Sciatic nerve (tissue), 2 donors: Measurements from ENCODE around the gene UQCC2. TPM values are rescaled to one million over a fixed set of nuclear protein-coding genes. Genes with fewer than 3 reads are reported as not detected.

Experiments used
- ATAC-seq: fragments of 200-7000 bp; cut with Tn5 transposase; one replicate; pipeline ENCODE4 v1.9.1; 2020; ENCODE audit warnings: mild to moderate bottlenecking, moderate library complexity
- DNase-seq: peaks from one replicate; pipeline ENCODE4 v3.0.0-alpha.2; 2020; ENCODE audit warnings: low spot score
- intact Hi-C: fragments of 100-400 bp; cut with DNase I; formaldehyde crosslinking; loops from one replicate; pipeline ENCODE4 v1.14.2; 2022
- total RNA-seq: library from RNA; stranded (reverse); fragmentation: NEBNext Ultra II Directional; extraction: Animal tissue kit (Norgen Biotek cat#: 25700); gene quantifications from one replicate; pipeline ENCODE4 v1.2.1, GENCODE V29; 2021
- donor health status: DM: no; HTN: no; CAD: no.
- donor health status: DM: no; HTN: no; CAD: no.

UQCC2 gene
- total RNA-seq, 1 donor from 2014 or later: 32.7 TPM

DNA sequence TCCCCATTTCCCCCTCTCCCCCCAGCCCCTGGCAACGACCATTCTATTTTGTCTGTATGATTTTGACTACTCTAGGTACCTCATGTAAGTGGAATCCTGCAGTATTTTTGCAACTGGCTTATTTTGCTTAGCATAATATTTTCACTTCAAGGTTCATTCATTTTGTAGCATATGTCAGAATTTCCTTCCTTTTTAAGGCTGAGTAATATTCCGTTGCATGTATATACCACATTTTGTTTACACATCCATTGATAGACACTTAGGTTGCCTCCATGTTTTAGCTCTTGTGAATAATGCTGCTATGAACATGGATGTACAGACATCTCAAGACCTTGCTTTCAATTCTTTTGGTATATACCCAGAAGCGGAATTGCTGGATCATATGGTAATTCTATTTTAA lies 1.4 kb upstream of the UQCC2 start:
- DNase-seq (no peak), ATAC-seq (no peak)
- intact Hi-C loops: no loop called here

DNA sequence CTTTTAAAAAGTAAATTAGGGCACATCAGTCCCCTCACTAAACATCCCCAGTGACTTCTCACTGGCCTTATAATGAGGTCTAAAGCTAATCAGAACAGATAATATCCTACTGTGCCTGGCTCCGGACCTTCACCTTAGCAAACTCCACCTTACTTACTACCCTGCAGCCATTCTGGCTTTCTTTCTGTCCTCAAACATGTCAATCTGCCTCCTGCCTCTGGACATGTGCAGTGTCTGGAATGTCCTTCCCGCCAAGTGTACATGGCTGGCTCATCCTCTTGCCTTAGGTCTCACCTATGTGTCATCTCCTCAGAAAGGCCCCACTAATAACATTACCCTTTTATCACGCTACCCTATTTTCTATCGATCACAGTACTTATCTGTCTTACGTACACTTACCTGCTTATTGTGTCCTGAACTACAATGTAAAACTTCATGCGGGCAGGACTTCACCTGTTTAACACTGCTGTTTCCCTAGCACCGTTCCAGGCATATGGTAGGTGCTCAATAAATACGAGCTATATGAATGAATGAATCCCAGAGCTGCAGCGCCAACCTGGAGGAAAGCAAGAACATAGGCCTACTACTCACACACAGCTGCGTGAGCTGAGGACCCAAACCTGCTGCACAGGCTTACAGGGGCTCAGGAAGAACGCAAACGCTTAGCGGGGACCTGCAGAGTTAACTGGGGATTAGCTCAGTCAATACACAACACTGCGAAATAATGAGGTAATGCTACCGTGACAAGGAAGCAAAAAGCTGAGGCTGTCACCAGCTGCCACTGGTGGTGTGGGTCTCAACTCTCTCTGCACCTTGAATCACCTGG lies 991 bp downstream of the UQCC2 start:
- ATAC-seq (no peak), DNase-seq (no peak)
- intact Hi-C loops: no loop called here

DNA sequence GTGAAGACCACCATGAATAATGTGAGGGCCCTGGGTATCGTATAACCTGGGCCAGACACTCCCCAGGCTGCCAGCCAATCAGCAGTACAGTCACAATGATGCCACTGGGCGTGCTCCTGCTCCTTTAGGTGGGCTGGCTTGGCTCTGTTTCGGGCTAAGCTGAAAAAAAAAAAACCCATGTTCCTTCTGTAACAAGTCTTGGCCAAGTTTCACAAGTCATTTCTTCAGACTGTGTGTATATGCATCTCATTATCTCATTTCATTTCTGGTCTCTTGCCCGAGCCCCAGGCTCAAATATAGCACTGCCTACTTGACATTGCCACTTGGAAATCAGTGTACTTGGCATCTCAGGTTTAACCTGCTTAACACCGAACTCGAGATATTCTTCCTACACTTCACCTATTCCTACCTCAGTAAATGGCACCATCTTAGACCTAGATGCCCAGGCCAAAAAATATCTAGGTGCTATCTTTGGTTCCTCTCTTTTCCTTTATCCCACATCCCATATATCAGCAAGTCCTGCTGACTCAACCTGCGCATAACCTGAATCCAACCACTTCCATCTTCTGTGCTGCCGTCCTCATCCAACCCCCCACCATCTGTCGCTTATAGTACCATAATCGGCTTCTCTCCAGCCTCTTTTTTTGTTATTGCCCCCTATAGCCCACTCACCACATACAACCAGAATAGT lies 1.8 kb downstream of the UQCC2 start:
- DNase-seq (no peak), ATAC-seq (no peak)
- intact Hi-C loops: no loop called here

GRCh38 chr6:33708516-33709204 lies 2.8 kb downstream of the UQCC2 start:
- ATAC-seq: no peak
- intact Hi-C loops: no loop called here

GRCh38 chr6:33707771-33708170 lies 3.7 kb downstream of the UQCC2 start:
- ATAC-seq (no peak), DNase-seq (no peak)
- intact Hi-C loops: no loop called here

More at GRCh38 chr6:33708516-33709204, 2.8 kb downstream of the UQCC2 start:
- no peak for DNase-seq

DNA sequence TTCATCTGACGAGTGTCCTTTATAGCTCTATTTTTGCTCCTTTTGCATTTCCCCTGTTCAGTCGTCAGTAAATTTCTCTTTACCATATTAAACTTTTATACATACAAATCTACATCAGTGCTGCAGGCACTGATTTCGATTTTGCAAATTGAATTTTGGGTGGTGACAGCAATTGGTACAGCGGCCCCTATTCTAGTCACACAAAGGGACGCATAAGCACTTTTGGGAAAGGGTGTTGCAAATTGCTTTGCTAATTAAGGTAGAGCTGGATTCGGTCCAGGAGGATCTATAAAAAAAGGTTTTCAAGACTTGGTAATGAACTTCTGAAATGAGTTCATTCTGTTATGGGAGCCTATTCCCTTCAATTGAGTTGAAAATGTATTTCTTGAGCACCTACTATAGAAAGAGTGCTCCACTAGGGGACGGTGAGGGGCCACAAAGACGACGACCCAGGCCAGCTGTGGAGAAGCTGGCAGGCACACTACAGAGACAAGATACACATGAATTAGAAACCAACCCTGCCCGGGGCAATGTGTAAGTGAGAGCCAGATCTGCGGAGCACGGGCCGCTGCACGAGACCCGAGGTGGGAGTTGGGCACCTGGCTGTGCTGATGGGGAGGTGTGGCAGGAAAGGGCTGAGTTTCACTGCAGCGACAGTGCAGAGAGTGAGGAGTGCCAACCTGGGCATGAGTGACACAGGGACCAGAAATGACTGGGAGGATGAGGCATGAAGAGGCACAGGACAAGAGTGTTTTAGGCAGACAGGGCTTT lies 5.4 kb downstream of the UQCC2 start:
- no peak for DNase-seq
- intact Hi-C loops: no loop called here

GRCh38 chr6:33705268-33705885 lies 6.1 kb downstream of the UQCC2 start:
- ATAC-seq (no peak), DNase-seq (no peak)
- intact Hi-C loops: no loop called here

More for the DNA sequence above, 5.4 kb downstream of the UQCC2 start:
- no peak for ATAC-seq

GRCh38 chr6:33704215-33705066 lies 7.1 kb downstream of the UQCC2 start:
- no peak for DNase-seq
- ATAC-seq: no peak
- intact Hi-C loops: no loop called here

DNA sequence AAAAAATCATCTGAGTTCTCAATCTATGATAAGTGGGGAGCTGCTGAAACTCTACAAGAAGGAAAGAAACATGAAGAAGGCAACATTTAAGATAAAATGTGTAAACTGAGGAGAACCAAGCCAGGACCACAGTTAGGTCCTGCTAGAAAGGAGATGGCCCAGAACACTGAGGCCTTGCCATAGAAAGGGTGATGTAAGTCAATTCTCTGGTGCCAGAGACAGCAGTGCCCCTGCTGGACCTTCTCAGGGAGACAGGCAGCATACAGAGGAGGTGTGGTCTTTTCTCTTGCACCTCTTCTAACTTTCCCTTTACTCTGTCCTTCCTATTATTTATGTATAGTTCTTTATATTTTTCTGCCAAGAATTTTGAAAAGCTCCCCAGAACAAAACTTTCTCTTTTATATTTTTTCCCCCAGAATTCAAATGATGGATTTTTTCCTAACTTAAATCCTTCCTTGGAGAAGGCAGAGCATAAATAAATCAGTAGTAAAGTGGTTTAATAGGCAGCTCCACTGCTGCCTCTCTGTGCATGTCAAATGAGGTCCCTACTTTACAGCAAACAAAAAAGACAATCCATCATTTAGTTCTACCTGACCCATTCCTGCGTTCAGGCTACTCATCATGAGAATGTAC lies 9.0 kb downstream of the UQCC2 start:
- DNase-seq: no peak
- intact Hi-C loops: no loop called here
- ATAC-seq: peak; percentile 38

DNA sequence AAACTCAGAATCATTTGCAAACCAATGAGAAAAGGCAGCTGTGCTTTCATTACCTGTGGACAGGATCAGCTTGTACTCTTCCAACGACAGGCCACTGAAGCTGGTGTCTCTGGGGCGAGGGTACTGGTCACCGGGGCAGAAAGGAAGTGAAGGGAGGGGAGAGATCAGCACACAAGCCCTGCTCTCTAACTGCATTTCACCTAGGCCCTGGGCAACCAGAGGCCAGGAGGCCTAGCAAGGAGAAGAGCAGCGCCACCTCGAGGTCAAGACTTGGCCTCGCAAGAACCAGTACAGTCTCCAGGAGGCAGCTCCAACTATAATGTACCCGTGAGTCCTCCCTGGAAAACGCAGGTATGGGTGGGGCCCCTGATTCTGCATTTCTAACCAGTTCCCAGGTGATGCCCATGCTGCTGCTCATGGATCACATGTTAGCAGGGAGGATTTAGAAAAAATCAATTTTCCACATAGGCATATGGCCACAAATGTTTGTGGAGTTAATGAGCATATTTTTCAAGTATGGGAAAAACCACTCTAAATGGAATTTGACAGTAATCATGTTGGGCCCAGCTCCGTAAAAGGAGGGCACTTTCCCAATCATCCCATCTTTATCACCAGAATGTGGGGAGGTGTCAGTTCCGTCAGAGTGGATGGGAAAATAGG lies 11.0 kb downstream of the UQCC2 start:
- intact Hi-C loops: no loop called here
- DNase-seq (peak; percentile 80), ATAC-seq (peak; percentile 66)

- ATAC-seq: no peak
- no peak for DNase-seq
- intact Hi-C loops: loop anchor here (5.0 kb wide), 1 partner anchor 112 kb away; no protein-coding TSS in a partner anchor
These were observed 11.8 kb downstream of the UQCC2 start for GRCh38 chr6:33699739-33700138.

DNA sequence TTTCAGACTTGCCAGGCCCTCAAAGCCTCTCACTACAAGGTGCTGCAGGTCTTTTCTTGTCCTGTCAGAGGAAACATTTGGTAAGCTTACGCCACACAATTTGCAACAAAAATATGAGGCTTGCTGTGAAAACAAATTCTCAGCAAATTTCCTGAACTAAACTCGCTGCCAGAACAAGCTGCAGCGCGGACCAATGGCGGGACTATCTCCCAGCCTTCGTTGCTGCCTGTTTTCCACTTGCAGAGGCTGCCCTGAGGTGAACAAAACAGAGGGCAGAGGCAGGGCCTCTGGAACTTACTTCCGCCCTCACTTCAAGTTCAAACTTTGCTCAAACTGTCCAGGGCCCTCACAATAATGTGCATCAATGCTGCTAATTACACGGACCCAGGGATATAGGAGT lies 12.4 kb downstream of the UQCC2 start:
- peak; percentile 59 for ATAC-seq
- intact Hi-C loops: loop anchor here (5.0 kb wide), 1 partner anchor 112 kb away; no protein-coding TSS in a partner anchor
- DNase-seq: no peak

DNA sequence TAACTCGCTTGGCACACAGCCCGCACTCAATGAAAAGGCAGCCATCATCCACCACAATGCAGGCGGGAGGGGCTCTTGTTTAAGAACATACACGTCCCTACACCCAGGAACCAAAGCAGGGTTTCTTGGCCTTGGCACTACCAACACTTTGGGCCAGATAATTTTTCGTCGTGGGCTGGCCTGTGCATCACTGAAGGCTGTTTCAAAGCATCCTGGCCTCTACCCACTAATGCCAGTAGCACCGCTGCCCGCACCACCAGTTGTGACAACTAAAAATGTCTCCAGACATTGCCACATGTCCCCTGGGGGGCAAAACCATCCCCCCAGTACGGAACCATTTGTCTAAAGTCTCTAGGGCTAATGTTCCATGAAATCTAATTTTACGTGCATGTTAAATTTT lies 13.0 kb downstream of the UQCC2 start:
- intact Hi-C loops: loop anchor here (5.0 kb wide), 1 partner anchor 111 kb away; no protein-coding TSS in a partner anchor
- no peak for ATAC-seq
- DNase-seq: no peak

DNA sequence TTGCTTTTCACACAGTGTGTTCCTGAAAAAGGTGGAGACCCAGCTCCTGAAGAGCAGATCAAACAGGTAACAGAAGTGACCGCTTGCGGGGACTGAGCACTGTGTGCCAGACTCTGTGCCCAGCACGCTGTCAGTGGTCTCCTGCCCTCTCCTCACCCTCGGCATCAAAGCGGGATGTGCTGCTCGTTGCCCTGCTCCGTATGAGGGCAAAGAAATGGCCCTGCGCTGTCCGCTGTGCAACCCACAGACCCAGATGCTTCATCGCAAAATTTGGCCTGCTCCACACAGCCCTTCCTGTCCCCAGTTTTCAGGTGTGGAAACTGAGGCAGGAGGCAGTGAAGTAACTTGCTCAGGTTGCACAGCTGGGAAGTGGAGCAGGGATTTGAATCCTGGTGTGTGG lies 13.7 kb downstream of the UQCC2 start:
- intact Hi-C loops: loop anchor here (5.0 kb wide), 1 partner anchor 111 kb away; no protein-coding TSS in a partner anchor
- no peak for ATAC-seq
- DNase-seq: no peak

GRCh38 chr6:33696548-33697518 lies 14.7 kb downstream of the UQCC2 start:
- peak; percentile 29 for ATAC-seq
- intact Hi-C loops: loop anchor here (5.0 kb wide), 1 partner anchor 110 kb away; no protein-coding TSS in a partner anchor
- DNase-seq: no peak
